Transverse colon (tissue), 4 donors: ENCODE measurements around the gene DYNC2H1.

Experiments
- EP300 ChIP-seq: sonication (generic); formaldehyde crosslinking; IDR thresholded peaks from one replicate; pipeline ENCODE4 v1.6.1; 2017; ENCODE audit warnings: antibody characterized with exemption, low read depth
- POLR2AphosphoS5 ChIP-seq, 3 donors: sonication (generic); formaldehyde crosslinking; IDR thresholded peaks; one replicate each; pipeline ENCODE4 v1.6.1; 2016; ENCODE audit warnings: antibody characterized with exemption in 3 of 3
- TF ChIP-seq, protein P1 (sequence below), 5 experiments: fragments of 200-600 bp in 3 of 5; fragments of 450-650 bp in 2 of 5; sonication (generic) in 3 of 5; IDR thresholded peaks; 1 replicate in 2 of 5; 2 replicates in 3 of 5; pipeline ENCODE4 v1.5.1; 2016 to 2017; ENCODE audit warnings: antibody characterized with exemption in 5 of 5, inconsistent platforms in 3 of 5, mild to moderate bottlenecking in 2 of 5, moderate library complexity in 1 of 5

GRCh38 chr11:103471546-103471945, 362.3 kb downstream of the DYNC2H1 start:
- TF ChIP-seq POLR2AphosphoS5 (IDR thresholded peaks at IDR 0.05) (no peak), EP300 (no peak)
- TF ChIP-seq, protein P1, sequence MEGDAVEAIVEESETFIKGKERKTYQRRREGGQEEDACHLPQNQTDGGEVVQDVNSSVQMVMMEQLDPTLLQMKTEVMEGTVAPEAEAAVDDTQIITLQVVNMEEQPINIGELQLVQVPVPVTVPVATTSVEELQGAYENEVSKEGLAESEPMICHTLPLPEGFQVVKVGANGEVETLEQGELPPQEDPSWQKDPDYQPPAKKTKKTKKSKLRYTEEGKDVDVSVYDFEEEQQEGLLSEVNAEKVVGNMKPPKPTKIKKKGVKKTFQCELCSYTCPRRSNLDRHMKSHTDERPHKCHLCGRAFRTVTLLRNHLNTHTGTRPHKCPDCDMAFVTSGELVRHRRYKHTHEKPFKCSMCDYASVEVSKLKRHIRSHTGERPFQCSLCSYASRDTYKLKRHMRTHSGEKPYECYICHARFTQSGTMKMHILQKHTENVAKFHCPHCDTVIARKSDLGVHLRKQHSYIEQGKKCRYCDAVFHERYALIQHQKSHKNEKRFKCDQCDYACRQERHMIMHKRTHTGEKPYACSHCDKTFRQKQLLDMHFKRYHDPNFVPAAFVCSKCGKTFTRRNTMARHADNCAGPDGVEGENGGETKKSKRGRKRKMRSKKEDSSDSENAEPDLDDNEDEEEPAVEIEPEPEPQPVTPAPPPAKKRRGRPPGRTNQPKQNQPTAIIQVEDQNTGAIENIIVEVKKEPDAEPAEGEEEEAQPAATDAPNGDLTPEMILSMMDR (IDR thresholded peaks at IDR 0.05), result no peak
